ENCODE data around the gene TENT4A. TPM values are rescaled to one million over a fixed set of nuclear protein-coding genes. Genes with fewer than 3 reads are reported as not detected.
A peak's percentile ranks its signal among the peaks of the same experiment; 100 is the strongest.

The TENT4A gene
- total and polyA plus RNA-seq, 2 of the 13 experiments (the other 11 are each of a cell fraction or from before 2014, with no cell fraction given), result 6.3 to 13.3 TPM

- TF ChIP-seq ZNF326 (CRISPR knock-in tag; IDR thresholded peaks at IDR 0.05; ENCODE audit: borderline replicate concordance) (no peak), ZNF773 (CRISPR knock-in tag; IDR thresholded peaks at IDR 0.05; ENCODE audit: borderline replicate concordance) (no peak), ZBTB44 (CRISPR knock-in tag; IDR thresholded peaks at IDR 0.05) (peak; percentile 81; the same call in 1 of the 2 replicates), CEBPG (CRISPR knock-in tag; IDR thresholded peaks at IDR 0.05) (no peak), ZNF235 (CRISPR knock-in tag; IDR thresholded peaks at IDR 0.05; ENCODE audit: borderline replicate concordance) (no peak), PBX3 (CRISPR knock-in tag; IDR thresholded peaks at IDR 0.05; ENCODE audit: borderline replicate concordance) (0 out of 2 replicates have a peak, but pooled peaks have one; percentile 67), CREBL2 (CRISPR knock-in tag; IDR thresholded peaks at IDR 0.05; ENCODE audit: borderline replicate concordance) (no peak), TARDBP (CRISPR knock-in tag; IDR thresholded peaks at IDR 0.05) (no peak), SKIL (CRISPR knock-in tag; IDR thresholded peaks at IDR 0.05; ENCODE audit: borderline replicate concordance) (no peak), RBM22 (optimal IDR thresholded peaks at IDR 0.05; ENCODE audit: low read length) (no peak), GABPA (IDR thresholded peaks at IDR 0.05; ENCODE audit: low read depth, low read length) (no peak), GABPA (CRISPR knock-in tag; IDR thresholded peaks at IDR 0.05; ENCODE audit: low read depth) (peak; percentile 82), MAZ (IDR thresholded peaks at IDR 0.05; ENCODE audit: borderline replicate concordance, low read depth, low read length) (no peak), MAZ (CRISPR knock-in tag; IDR thresholded peaks at IDR 0.05; ENCODE audit: low read depth) (no peak), FUBP1 (CRISPR knock-in tag; IDR thresholded peaks at IDR 0.05; ENCODE audit: borderline replicate concordance) (no peak), ZNF788 (CRISPR knock-in tag; IDR thresholded peaks at IDR 0.05; ENCODE audit: borderline replicate concordance) (no peak), SALL2 (CRISPR knock-in tag; IDR thresholded peaks at IDR 0.05) (no peak), ATF7-NPFF (CRISPR knock-in tag; IDR thresholded peaks at IDR 0.05; ENCODE audit: low read depth) (no peak), ZNF704 (CRISPR knock-in tag; IDR thresholded peaks at IDR 0.05; ENCODE audit: borderline replicate concordance) (no peak), ZNF138 (CRISPR knock-in tag; IDR thresholded peaks at IDR 0.05; ENCODE audit: low read depth) (no peak), ZNF329 (CRISPR knock-in tag; IDR thresholded peaks at IDR 0.05; ENCODE audit: low read depth) (no peak), KLF6 (CRISPR knock-in tag; IDR thresholded peaks at IDR 0.05) (peak; percentile 85)
Measured at GRCh38 chr5:6686915-6687409, 26.3 kb upstream of the TENT4A start (continued).

Data from HepG2 (cell line).